ENCODE results near the gene XRCC6.
"Not testable (repeated sequence)": the region's sequence is repeated elsewhere in the genome, so short reads cannot be mapped to it uniquely, and the experiment has no call there.

The XRCC6 gene

GRCh38 chr22:41672096-41672495 is 51.0 kb downstream of the XRCC6 start:
- not testable (repeated sequence) for H3K18ac ChIP-seq (ENCODE audit: low read depth in 1 of 2, low read length in 2 of 2); H3K4me1 ChIP-seq (ENCODE audit: control insufficient read depth, insufficient read depth, low read depth, low read length); H3K27ac ChIP-seq (ENCODE audit: low read length, poor library complexity, severe bottlenecking); H3K14ac ChIP-seq (ENCODE audit: low read length in 2 of 2); H3K4ac ChIP-seq (ENCODE audit: low read depth in 1 of 2, low read length in 2 of 2); H3K9ac ChIP-seq (ENCODE audit: low read length); H2BK5ac ChIP-seq (ENCODE audit: low read depth, low read length, poor library complexity, severe bottlenecking); H4K8ac ChIP-seq (ENCODE audit: low read length); H3K27me3 ChIP-seq (ENCODE audit: control insufficient read depth in 1 of 2, insufficient read depth in 1 of 2, low read length in 2 of 2); H2BK12ac ChIP-seq (ENCODE audit: low read length in 2 of 2); H3K9me3 ChIP-seq (ENCODE audit: control insufficient read depth, low read length); H3K23ac ChIP-seq (ENCODE audit: low read length in 2 of 2); H2AK5ac ChIP-seq (ENCODE audit: low read length, severe bottlenecking); H3K4me3 ChIP-seq (ENCODE audit: insufficient read depth in 1 of 2, low read depth in 1 of 2, low read length in 2 of 2); H2BK15ac ChIP-seq (ENCODE audit: low read depth, poor library complexity, severe bottlenecking); H2BK120ac ChIP-seq (ENCODE audit: low read depth, low read length); H2AFZ ChIP-seq (ENCODE audit: low read depth, low read length); H4K91ac ChIP-seq (ENCODE audit: low read length); DNase-seq; H3K4me2 ChIP-seq (ENCODE audit: low read length, poor library complexity, severe bottlenecking)
- peaks cover 19 to 42% of the 10 kb centered on the region in 2 experiments for H3K36me3 ChIP-seq (ENCODE audit: control insufficient read depth in 1 of 2, insufficient read depth in 2 of 2, low read depth in 1 of 2, low read length in 2 of 2)
- H3K79me1 ChIP-seq (replicated peaks; ENCODE audit: low read length, poor library complexity, severe bottlenecking), result peaks cover 13% of the 10 kb centered on the region
- 92% methylated on average over 10 of the region's 10 CpGs for WGBS

- H4K91ac ChIP-seq (ENCODE audit: low read length), result no peak overlapping the region
- no peak overlapping the region for H2BK120ac ChIP-seq (ENCODE audit: low read depth, low read length)
- H2AFZ ChIP-seq (ENCODE audit: low read depth, low read length), result no peak overlapping the region
- H3K27me3 ChIP-seq (ENCODE audit: control insufficient read depth in 1 of 2, insufficient read depth in 1 of 2, low read length in 2 of 2), result no peaks in the 10 kb centered on the region
- WGBS, result 76% methylated on average over 6 of the region's 6 CpGs
- H3K4me1 ChIP-seq (ENCODE audit: control insufficient read depth, insufficient read depth, low read depth, low read length), result peaks cover 6% of the 10 kb centered on the region
- no peak overlapping the region for H2BK5ac ChIP-seq (ENCODE audit: low read depth, low read length, poor library complexity, severe bottlenecking)
- H3K9me3 ChIP-seq (ENCODE audit: control insufficient read depth, low read length), result no peaks in the 10 kb centered on the region
- H2AK5ac ChIP-seq (ENCODE audit: low read length, severe bottlenecking), result no peak overlapping the region
- no peak overlapping the region for H3K23ac ChIP-seq (ENCODE audit: low read length in 2 of 2)
- H3K79me1 ChIP-seq (replicated peaks; ENCODE audit: low read length, poor library complexity, severe bottlenecking), result peaks cover 14% of the 10 kb centered on the region
- no peak overlapping the region for H3K18ac ChIP-seq (ENCODE audit: low read depth in 1 of 2, low read length in 2 of 2)
- H2BK12ac ChIP-seq (ENCODE audit: low read length in 2 of 2), result no peak overlapping the region
- no peak overlapping the region for H3K14ac ChIP-seq (ENCODE audit: low read length in 2 of 2)
- no peak overlapping the region for H3K27ac ChIP-seq (ENCODE audit: low read length, poor library complexity, severe bottlenecking)
- no peak overlapping the region for H3K9ac ChIP-seq (ENCODE audit: low read length)
- H3K36me3 ChIP-seq (ENCODE audit: control insufficient read depth in 1 of 2, insufficient read depth in 2 of 2, low read depth in 1 of 2, low read length in 2 of 2), result peaks cover 19 to 50% of the 10 kb centered on the region in 2 experiments
- DNase-seq, result peak; percentile 31
- no peak overlapping the region for H3K4ac ChIP-seq (ENCODE audit: low read depth in 1 of 2, low read length in 2 of 2)
- no peak overlapping the region for H3K4me2 ChIP-seq (ENCODE audit: low read length, poor library complexity, severe bottlenecking)
- no peak overlapping the region for H4K8ac ChIP-seq (ENCODE audit: low read length)
- no peak overlapping the region for H3K4me3 ChIP-seq (ENCODE audit: insufficient read depth in 1 of 2, low read depth in 1 of 2, low read length in 2 of 2)
- H2BK15ac ChIP-seq (ENCODE audit: low read depth, poor library complexity, severe bottlenecking), result no peak overlapping the region
Observed at GRCh38 chr22:41672780-41673509, 51.9 kb downstream of the XRCC6 start.

- WGBS, result 97% methylated on average over 12 of the region's 12 CpGs
- H3K4ac ChIP-seq (ENCODE audit: low read depth in 1 of 2, low read length in 2 of 2), result no peak overlapping the region
- no peak overlapping the region for H4K91ac ChIP-seq (ENCODE audit: low read length)
- no peak overlapping the region for H3K4me2 ChIP-seq (ENCODE audit: low read length, poor library complexity, severe bottlenecking)
- no peak overlapping the region for H3K27ac ChIP-seq (ENCODE audit: low read length, poor library complexity, severe bottlenecking)
- H3K79me1 ChIP-seq (replicated peaks; ENCODE audit: low read length, poor library complexity, severe bottlenecking), result peaks cover 20% of the 10 kb centered on the region
- DNase-seq, result no peak
- no peak overlapping the region for H3K18ac ChIP-seq (ENCODE audit: low read depth in 1 of 2, low read length in 2 of 2)
- no peak overlapping the region for H2BK5ac ChIP-seq (ENCODE audit: low read depth, low read length, poor library complexity, severe bottlenecking)
- no peak overlapping the region for H4K8ac ChIP-seq (ENCODE audit: low read length)
- no peak overlapping the region for H3K4me3 ChIP-seq (ENCODE audit: insufficient read depth in 1 of 2, low read depth in 1 of 2, low read length in 2 of 2)
- no peak overlapping the region for H2AFZ ChIP-seq (ENCODE audit: low read depth, low read length)
- H3K9ac ChIP-seq (ENCODE audit: low read length), result no peak overlapping the region
- H3K36me3 ChIP-seq (ENCODE audit: control insufficient read depth in 1 of 2, insufficient read depth in 2 of 2, low read depth in 1 of 2, low read length in 2 of 2), result peaks cover 30 to 63% of the 10 kb centered on the region in 2 experiments
- H2BK120ac ChIP-seq (ENCODE audit: low read depth, low read length), result no peak overlapping the region
- no peak overlapping the region for H2BK12ac ChIP-seq (ENCODE audit: low read length in 2 of 2)
- H2BK15ac ChIP-seq (ENCODE audit: low read depth, poor library complexity, severe bottlenecking), result no peak overlapping the region
- H3K9me3 ChIP-seq (ENCODE audit: control insufficient read depth, low read length), result no peaks in the 10 kb centered on the region
- no peaks in the 10 kb centered on the region for H3K27me3 ChIP-seq (ENCODE audit: control insufficient read depth in 1 of 2, insufficient read depth in 1 of 2, low read length in 2 of 2)
- no peak overlapping the region for H2AK5ac ChIP-seq (ENCODE audit: low read length, severe bottlenecking)
- H3K4me1 ChIP-seq (ENCODE audit: control insufficient read depth, insufficient read depth, low read depth, low read length), result peaks cover 6% of the 10 kb centered on the region
- no peak overlapping the region for H3K23ac ChIP-seq (ENCODE audit: low read length in 2 of 2)
- H3K14ac ChIP-seq (ENCODE audit: low read length in 2 of 2), result no peak overlapping the region
Observed at GRCh38 chr22:41674846-41675340, 53.8 kb downstream of the XRCC6 start.

DNA sequence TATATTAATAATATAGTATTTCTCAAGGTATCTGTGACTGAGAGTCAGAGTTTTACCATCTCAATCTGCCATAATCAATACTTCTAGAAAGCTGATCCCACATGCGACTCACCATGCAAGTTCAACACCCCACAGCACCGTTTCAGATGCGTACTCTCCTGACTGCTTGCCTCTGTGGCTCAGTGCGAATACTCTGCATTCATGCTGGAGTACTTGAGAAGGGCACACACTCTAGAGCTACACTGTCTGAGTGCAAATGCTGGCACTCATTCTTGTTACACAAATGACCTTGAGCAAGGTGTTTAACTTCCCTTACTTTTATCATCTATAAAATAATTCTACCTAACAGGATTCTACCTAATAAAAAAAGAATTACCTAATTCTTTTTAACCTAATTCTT is 55.0 kb downstream of the XRCC6 start:
- Histone ChIP-seq H3K9ac (ENCODE audit: low read length) (no peak overlapping the region), H3K4me1 (ENCODE audit: control insufficient read depth, insufficient read depth, low read depth, low read length) (peaks cover 3% of the 10 kb centered on the region), H2AFZ (ENCODE audit: low read depth, low read length) (no peak overlapping the region), H4K8ac (ENCODE audit: low read length) (no peak overlapping the region), H3K79me1 (replicated peaks; ENCODE audit: low read length, poor library complexity, severe bottlenecking) (peaks cover 20% of the 10 kb centered on the region), H3K27me3 (ENCODE audit: control insufficient read depth in 1 of 2, insufficient read depth in 1 of 2, low read length in 2 of 2) (no peaks in the 10 kb centered on the region), H3K14ac (ENCODE audit: low read length in 2 of 2) (no peak overlapping the region), H3K9me3 (ENCODE audit: control insufficient read depth, low read length) (no peaks in the 10 kb centered on the region), H2BK15ac (ENCODE audit: low read depth, poor library complexity, severe bottlenecking) (no peak overlapping the region), H2BK5ac (ENCODE audit: low read depth, low read length, poor library complexity, severe bottlenecking) (no peak overlapping the region), H3K36me3 (ENCODE audit: control insufficient read depth in 1 of 2, insufficient read depth in 2 of 2, low read depth in 1 of 2, low read length in 2 of 2) (peaks cover 34 to 70% of the 10 kb centered on the region in 2 experiments), H3K4me3 (ENCODE audit: insufficient read depth in 1 of 2, low read depth in 1 of 2, low read length in 2 of 2) (no peak overlapping the region), H3K4ac (ENCODE audit: low read depth in 1 of 2, low read length in 2 of 2) (no peak overlapping the region), H3K23ac (ENCODE audit: low read length in 2 of 2) (no peak overlapping the region), H3K4me2 (ENCODE audit: low read length, poor library complexity, severe bottlenecking) (no peak overlapping the region), H4K91ac (ENCODE audit: low read length) (no peak overlapping the region), H2BK12ac (ENCODE audit: low read length in 2 of 2) (no peak overlapping the region), H2BK120ac (ENCODE audit: low read depth, low read length) (no peak overlapping the region), H3K18ac (ENCODE audit: low read depth in 1 of 2, low read length in 2 of 2) (no peak overlapping the region), H2AK5ac (ENCODE audit: low read length, severe bottlenecking) (no peak overlapping the region), H3K27ac (ENCODE audit: low read length, poor library complexity, severe bottlenecking) (no peak overlapping the region)
- no peak for DNase-seq
- 96% methylated on average over 4 of the region's 4 CpGs for WGBS

Data from mesenchymal stem cell (in vitro differentiated cells and primary cell).